Mucosa of descending colon (tissue), 3 donors: ENCODE measurements around the gene BICC1. TPM values are rescaled to one million over a fixed set of nuclear protein-coding genes. Genes with fewer than 3 reads are reported as not detected.

Source experiments
- ATAC-seq: fragments of 200-7000 bp; cut with Tn5 transposase; one replicate; pipeline ENCODE4 v1.9.1; 2020; ENCODE audit warnings: mild to moderate bottlenecking, moderate library complexity
- DNase-seq, 3 donors: peaks; one replicate each; pipeline ENCODE4 v3.0.0-alpha.2; 2020
- H3K36me3 ChIP-seq: fragments of 200-600 bp; one replicate; pipeline ENCODE4 v1.8.0; 2021; ENCODE audit warnings: low read depth, mild to moderate bottlenecking
- H3K4me1 ChIP-seq: fragments of 200-600 bp; one replicate; pipeline ENCODE4 v1.8.0; 2021; ENCODE audit warnings: low read depth, mild to moderate bottlenecking
- H3K4me3 ChIP-seq: fragments of 200-600 bp; one replicate; pipeline ENCODE4 v1.8.0; 2021; ENCODE audit warnings: mild to moderate bottlenecking
- H3K9me3 ChIP-seq: fragments of 200-600 bp; one replicate; pipeline ENCODE4 v1.8.0; 2021; ENCODE audit warnings: mild to moderate bottlenecking
- intact Hi-C, 2 donors: fragments of 100-400 bp; cut with DNase I in 1 of 2; cut with micrococcal nuclease in 1 of 2; formaldehyde crosslinking; loops; one replicate each; pipeline versions ENCODE4 v1.11.0 to v1.11.1; 2022; cut with DNase I, micrococcal nuclease
- total RNA-seq, 3 donors: library from RNA; stranded (reverse); fragmentation: NEBNext Ultra II Directional in 2 of 3; extraction: Animal tissue kit (Norgen Biotek cat#: 25700) in 2 of 3; gene quantifications; one replicate each; pipeline versions ENCODE4 v1.2.1 to v1.2.4, GENCODE V29; 2021 to 2023
- TF ChIP-seq, protein P1 (sequence below): fragments of 200-600 bp; IDR thresholded peaks from one replicate; pipeline ENCODE4 v1.8.0; 2022; ENCODE audit warnings: antibody characterized with exemption, mild to moderate bottlenecking
- donor health status: DM: no; HTN: no; CAD: no; lungs with moderate emphysema.
- donor health status: DM: no; HTN: no; CAD: no.
- donor health status: DM: no; HTN: yes; CAD: no.

The BICC1 gene
- total RNA-seq, 3 donors from 2014 or later = 1.1 to 5.9 (median 3.5) TPM

- DNase-seq (no peak), ATAC-seq (no peak)
- H3K4me3 ChIP-seq = no peak overlapping the region
- H3K4me1 ChIP-seq = no peaks in the 10 kb centered on the region
- intact Hi-C loops = no loop called here
- H3K36me3 ChIP-seq = no peaks in the 10 kb centered on the region
- H3K9me3 ChIP-seq = no peaks in the 10 kb centered on the region
- TF ChIP-seq, protein P1, sequence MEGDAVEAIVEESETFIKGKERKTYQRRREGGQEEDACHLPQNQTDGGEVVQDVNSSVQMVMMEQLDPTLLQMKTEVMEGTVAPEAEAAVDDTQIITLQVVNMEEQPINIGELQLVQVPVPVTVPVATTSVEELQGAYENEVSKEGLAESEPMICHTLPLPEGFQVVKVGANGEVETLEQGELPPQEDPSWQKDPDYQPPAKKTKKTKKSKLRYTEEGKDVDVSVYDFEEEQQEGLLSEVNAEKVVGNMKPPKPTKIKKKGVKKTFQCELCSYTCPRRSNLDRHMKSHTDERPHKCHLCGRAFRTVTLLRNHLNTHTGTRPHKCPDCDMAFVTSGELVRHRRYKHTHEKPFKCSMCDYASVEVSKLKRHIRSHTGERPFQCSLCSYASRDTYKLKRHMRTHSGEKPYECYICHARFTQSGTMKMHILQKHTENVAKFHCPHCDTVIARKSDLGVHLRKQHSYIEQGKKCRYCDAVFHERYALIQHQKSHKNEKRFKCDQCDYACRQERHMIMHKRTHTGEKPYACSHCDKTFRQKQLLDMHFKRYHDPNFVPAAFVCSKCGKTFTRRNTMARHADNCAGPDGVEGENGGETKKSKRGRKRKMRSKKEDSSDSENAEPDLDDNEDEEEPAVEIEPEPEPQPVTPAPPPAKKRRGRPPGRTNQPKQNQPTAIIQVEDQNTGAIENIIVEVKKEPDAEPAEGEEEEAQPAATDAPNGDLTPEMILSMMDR = no peak
Measured at GRCh38 chr10:58839771-58840170, 327.1 kb downstream of the BICC1 start.

DNA sequence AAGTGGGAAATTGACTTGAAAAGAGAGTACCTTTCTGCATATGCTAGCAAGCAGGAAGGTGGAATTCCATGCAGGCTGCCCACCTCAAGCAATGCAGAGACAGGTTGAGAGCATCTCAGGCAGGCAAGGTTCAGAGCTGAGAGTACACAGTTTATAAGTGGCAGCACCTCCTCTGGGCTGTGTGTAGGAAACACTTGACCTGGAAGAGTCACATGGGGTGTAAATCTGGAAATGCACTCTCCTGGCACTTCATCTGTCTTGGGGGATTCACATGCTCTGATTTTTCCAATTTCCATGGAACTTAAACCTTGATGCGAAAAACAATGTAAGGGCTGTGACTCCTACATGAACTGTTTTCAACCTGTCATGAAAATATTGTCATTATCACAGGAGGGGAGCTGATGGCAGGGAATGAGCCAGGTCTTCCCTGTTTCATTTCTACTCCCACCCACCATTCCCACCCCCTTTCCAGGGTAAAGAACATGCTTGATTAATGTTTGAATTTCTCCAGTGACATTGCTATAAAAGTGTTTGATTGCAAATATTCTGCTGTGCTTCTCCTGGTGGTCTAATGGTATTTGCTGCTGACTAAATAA is 328.3 kb downstream of the BICC1 start:
- TF ChIP-seq, protein P1 = no peak
- H3K4me3 ChIP-seq = no peak overlapping the region
- ATAC-seq (no peak), DNase-seq (no peak)
- no peaks in the 10 kb centered on the region for H3K4me1 ChIP-seq
- intact Hi-C loops = no loop called here
- no peaks in the 10 kb centered on the region for H3K9me3 ChIP-seq
- H3K36me3 ChIP-seq = no peaks in the 10 kb centered on the region

GRCh38 chr10:58842860-58843376 is 330.2 kb downstream of the BICC1 start:
- intact Hi-C loops = no loop called here
- Histone ChIP-seq H3K36me3 (no peaks in the 10 kb centered on the region), H3K4me1 (no peaks in the 10 kb centered on the region), H3K4me3 (no peak overlapping the region), H3K9me3 (no peaks in the 10 kb centered on the region)
- TF ChIP-seq, protein P1 = no peak
- ATAC-seq = no peak
- DNase-seq = no peak

DNA sequence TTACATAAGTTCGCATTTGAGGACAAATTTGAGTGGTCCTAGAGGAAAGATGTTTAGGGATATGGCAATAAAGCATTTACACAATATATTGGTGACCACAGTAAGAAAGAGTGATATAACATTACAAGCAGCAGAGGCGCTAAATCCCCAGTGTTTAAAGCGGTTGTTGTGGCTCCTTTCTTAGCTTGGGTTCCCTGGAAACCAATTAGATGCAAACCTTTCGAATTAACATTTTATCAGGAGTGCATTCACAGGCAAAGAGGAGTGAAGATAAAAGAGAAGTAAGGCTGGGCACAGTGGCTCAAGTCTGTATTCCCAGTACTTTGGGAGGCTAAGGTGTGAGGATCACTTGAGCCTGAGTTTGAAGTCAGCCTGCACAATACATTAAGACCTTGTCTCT is 331.1 kb downstream of the BICC1 start:
- intact Hi-C loops = no loop called here
- no peaks in the 10 kb centered on the region for H3K36me3 ChIP-seq
- no peak overlapping the region for H3K4me3 ChIP-seq
- DNase-seq (no peak), ATAC-seq (no peak)
- TF ChIP-seq, protein P1 = no peak
- H3K4me1 ChIP-seq = no peaks in the 10 kb centered on the region
- no peaks in the 10 kb centered on the region for H3K9me3 ChIP-seq

DNA sequence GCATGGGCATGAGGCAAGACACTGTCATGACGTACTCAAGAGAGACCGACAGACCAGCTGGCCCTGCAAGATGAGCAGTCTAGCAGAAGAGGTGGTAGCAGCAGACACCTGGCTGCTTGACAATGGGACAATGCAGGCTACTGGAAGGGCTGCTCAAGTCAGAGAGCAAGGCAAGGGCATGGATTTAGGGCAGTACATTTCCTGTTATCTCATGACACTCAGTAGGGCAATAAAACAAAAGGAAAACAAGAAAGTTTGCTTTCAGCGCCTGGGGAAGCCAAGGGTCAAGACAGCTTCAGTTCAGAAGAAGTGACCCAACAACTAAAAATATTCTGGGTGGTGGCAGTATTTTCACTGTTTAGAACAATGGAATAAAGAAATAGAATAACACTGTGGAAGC is 332.0 kb downstream of the BICC1 start:
- ATAC-seq (peak; percentile 42), DNase-seq (no peak)
- TF ChIP-seq, protein P1 = no peak
- Histone ChIP-seq H3K4me3 (no peak overlapping the region), H3K36me3 (no peaks in the 10 kb centered on the region), H3K9me3 (no peaks in the 10 kb centered on the region), H3K4me1 (no peaks in the 10 kb centered on the region)
- intact Hi-C loops = no loop called here
